PC-9 (cell line): ENCODE data around the gene SIPA1L3. TPM values are rescaled to one million over a fixed set of nuclear protein-coding genes. Genes with fewer than 3 reads are reported as not detected.

Experiments
- BruUV-seq: library from RNA; stranded (reverse); fragments of 400-500 nt; replicated peaks from 2 replicates; lab custom pipeline; 2021; lab: Mats Ljungman, UMichigan
- CTCF ChIA-PET: fragments of 300-600 bp; sonication (Branson Sonifier 250); formaldehyde crosslinking; loops from one replicate; lab custom pipeline; 2022; ENCODE audit warnings: antibody characterized with exemption; lab: Charles Lee
- POLR2A ChIA-PET: fragments of 300-600 bp; sonication (Branson Sonifier 250); formaldehyde crosslinking; loops from one replicate; lab custom pipeline; 2022; ENCODE audit warnings: antibody characterized with exemption; ENCODE audit not compliant: unreplicated experiment; lab: Charles Lee
- DNase-seq, 2 experiments: peaks; one replicate each; pipeline versions ENCODE4 v3.0.0 to v3.0.0-alpha.2; 2015 to 2022; ENCODE audit warnings: mixed read lengths in 1 of 2
- H2AFZ ChIP-seq: fragments of 200-600 bp; sonication (generic); 2 replicates; pipeline ENCODE4 v1.8.1; 2017; ENCODE audit warnings: antibody characterized with exemption
- H3F3A ChIP-seq: fragments of 200-600 bp; sonication (generic); 2 replicates; pipeline ENCODE4 v1.8.1; 2017; ENCODE audit warnings: antibody characterized with exemption, mild to moderate bottlenecking, low read depth; ENCODE audit not compliant: insufficient read depth
- H3K27ac ChIP-seq: fragments of 200-600 bp; sonication (generic); 2 replicates; pipeline ENCODE4 v1.6.1; 2016; ENCODE audit warnings: mixed run types
- H3K27me3 ChIP-seq: fragments of 200-600 bp; sonication (generic); 2 replicates; pipeline ENCODE4 v1.6.1; 2016; ENCODE audit warnings: low read depth, mixed run types; ENCODE audit not compliant: insufficient read depth
- H3K36me3 ChIP-seq: fragments of 200-600 bp; sonication (generic); 2 replicates; pipeline ENCODE4 v1.6.1; 2016; ENCODE audit warnings: low read depth, mixed run types
- H3K4me1 ChIP-seq: fragments of 200-600 bp; sonication (generic); replicated peaks from 2 replicates; pipeline ENCODE4 v1.6.1; 2016; ENCODE audit warnings: mixed run types; ENCODE audit not compliant: insufficient read depth
- H3K4me2 ChIP-seq: fragments of 200-600 bp; sonication (generic); 2 replicates; pipeline ENCODE4 v1.6.1; 2017; ENCODE audit warnings: mixed run types
- H3K4me3 ChIP-seq: fragments of 200-600 bp; sonication (generic); 2 replicates; pipeline ENCODE4 v1.6.1; 2016; ENCODE audit warnings: mixed run types
- H3K79me2 ChIP-seq: fragments of 200-600 bp; sonication (generic); 2 replicates; pipeline ENCODE4 v1.6.1; 2017; ENCODE audit warnings: low read depth, mixed run types
- H3K9me2 ChIP-seq: fragments of 200-600 bp; sonication (generic); 2 replicates; pipeline ENCODE4 v1.8.1; 2017; ENCODE audit warnings: mild to moderate bottlenecking; ENCODE audit not compliant: insufficient read depth
- H3K9me3 ChIP-seq: fragments of 200-600 bp; sonication (generic); 2 replicates; pipeline ENCODE4 v1.8.1; 2016; ENCODE audit warnings: low read depth; ENCODE audit not compliant: insufficient read depth
- H4K20me1 ChIP-seq: fragments of 200-600 bp; sonication (generic); 2 replicates; pipeline ENCODE4 v1.8.1; 2017; ENCODE audit not compliant: insufficient read depth
- CTCF ChIP-seq: fragments of 200-600 bp; sonication (generic); conservative IDR thresholded peaks from 2 replicates; pipeline ENCODE4 v1.6.1; 2017; ENCODE audit warnings: mixed run types, antibody characterized with exemption, mild to moderate bottlenecking, moderate library complexity
- EZH2 ChIP-seq: fragments of 200-600 bp; sonication (generic); IDR thresholded peaks from 2 replicates; pipeline ENCODE4 v1.8.0; 2017; ENCODE audit warnings: antibody characterized with exemption, low read depth
- intact Hi-C: fragments of 100-400 bp; cut with micrococcal nuclease; formaldehyde crosslinking; loops from one replicate; pipeline ENCODE4 v1.10.0; 2022; ENCODE audit not compliant: unreplicated experiment
- total RNA-seq: library from RNA; stranded (reverse); gene quantifications from 2 replicates; pipeline ENCODE4 v1.2.3, GENCODE V29; 2021

Gene SIPA1L3
- total RNA-seq, 1 experiment from 2014 or later: 55.2 TPM

- H3K9me3 ChIP-seq: no peaks in the 10 kb centered on the region
- H3K9me2 ChIP-seq: no peaks in the 10 kb centered on the region
- peak overlapping the region; percentile 100 for H3K4me3 ChIP-seq
- intact Hi-C loops: loop anchor here (1.0 to 10.0 kb wide), 3 partner anchors 82 to 477 kb away; partner anchors contain the start of genes GGN and SPRED3
- H3K27me3 ChIP-seq: no peaks in the 10 kb centered on the region
- peaks cover 13% of the 10 kb centered on the region for H3F3A ChIP-seq
- H3K79me2 ChIP-seq: peaks cover 37% of the 10 kb centered on the region
- H2AFZ ChIP-seq: peak overlapping the region; percentile 92
- H3K27ac ChIP-seq: no peak overlapping the region
- H4K20me1 ChIP-seq: peaks cover 5% of the 10 kb centered on the region; the same call in 1 of the 2 replicates
- H3K4me1 ChIP-seq: peaks cover 18% of the 10 kb centered on the region
- CTCF ChIA-PET: interaction anchor here (0.6 to 2.2 kb wide), 4 partner anchors 25 to 187 kb away, joined by 3 to 18 read pairs (median 4); no protein-coding TSS in a partner anchor
- POLR2A ChIA-PET: interaction anchor here (0.6 to 0.7 kb wide), 3 partner anchors 24 to 386 kb away, joined by 4 to 9 read pairs (median 4); no protein-coding TSS in a partner anchor
- no peak for DNase-seq
- no TSS peak for BruUV-seq
- no peaks in the 10 kb centered on the region for H3K36me3 ChIP-seq
- TF ChIP-seq EZH2 (no peak), CTCF (no peak)
- H3K4me2 ChIP-seq: peak overlapping the region; percentile 87
These were observed 887 bp downstream of the SIPA1L3 start for GRCh38 chr19:37907735-37908455.

GRCh38 chr19:37909661-37910199 is 2.7 kb downstream of the SIPA1L3 start:
- no peaks in the 10 kb centered on the region for H3K9me3 ChIP-seq
- intact Hi-C loops: loop anchor here (10.0 kb wide), 1 partner anchor 475 kb away; the partner anchor contains the start of genes GGN and SPRED3
- H3K4me2 ChIP-seq: no peak overlapping the region
- H3K27me3 ChIP-seq: no peaks in the 10 kb centered on the region
- POLR2A ChIA-PET: no interaction called here
- H2AFZ ChIP-seq: no peak overlapping the region
- no peak for DNase-seq
- no peak overlapping the region for H3K4me3 ChIP-seq
- no TSS peak for BruUV-seq
- TF ChIP-seq EZH2 (no peak), CTCF (no peak)
- H3K36me3 ChIP-seq: no peaks in the 10 kb centered on the region
- H3K27ac ChIP-seq: no peak overlapping the region
- peaks cover 37% of the 10 kb centered on the region for H3K79me2 ChIP-seq
- H4K20me1 ChIP-seq: peaks cover 5% of the 10 kb centered on the region; the same call in 1 of the 2 replicates
- H3F3A ChIP-seq: peaks cover 13% of the 10 kb centered on the region
- no peaks in the 10 kb centered on the region for H3K9me2 ChIP-seq
- CTCF ChIA-PET: no interaction called here
- peaks cover 18% of the 10 kb centered on the region for H3K4me1 ChIP-seq

- Histone ChIP-seq H2AFZ (no peak overlapping the region), H3K4me2 (no peak overlapping the region), H3K79me2 (peaks cover 23% of the 10 kb centered on the region), H3K36me3 (no peaks in the 10 kb centered on the region), H3K9me2 (no peaks in the 10 kb centered on the region), H4K20me1 (no peaks in the 10 kb centered on the region), H3K4me3 (no peak overlapping the region), H3K27me3 (no peaks in the 10 kb centered on the region), H3K4me1 (no peaks in the 10 kb centered on the region), H3F3A (no peaks in the 10 kb centered on the region), H3K9me3 (no peaks in the 10 kb centered on the region), H3K27ac (no peak overlapping the region)
- intact Hi-C loops: no loop called here
- CTCF ChIA-PET: no interaction called here
- no peak for DNase-seq
- BruUV-seq: no TSS peak
- TF ChIP-seq EZH2: no peak
- TF ChIP-seq CTCF: no peak
- POLR2A ChIA-PET: no interaction called here
These were observed 7.9 kb downstream of the SIPA1L3 start for GRCh38 chr19:37914908-37915307.
